Fibroblast of skin of abdomen (primary cell): ENCODE data around the gene GABRB2.

Experiments
- DNase-seq: peaks from one replicate; pipeline ENCODE4 v3.0.0-alpha.2; 2013

The GABRB2 gene

DNA sequence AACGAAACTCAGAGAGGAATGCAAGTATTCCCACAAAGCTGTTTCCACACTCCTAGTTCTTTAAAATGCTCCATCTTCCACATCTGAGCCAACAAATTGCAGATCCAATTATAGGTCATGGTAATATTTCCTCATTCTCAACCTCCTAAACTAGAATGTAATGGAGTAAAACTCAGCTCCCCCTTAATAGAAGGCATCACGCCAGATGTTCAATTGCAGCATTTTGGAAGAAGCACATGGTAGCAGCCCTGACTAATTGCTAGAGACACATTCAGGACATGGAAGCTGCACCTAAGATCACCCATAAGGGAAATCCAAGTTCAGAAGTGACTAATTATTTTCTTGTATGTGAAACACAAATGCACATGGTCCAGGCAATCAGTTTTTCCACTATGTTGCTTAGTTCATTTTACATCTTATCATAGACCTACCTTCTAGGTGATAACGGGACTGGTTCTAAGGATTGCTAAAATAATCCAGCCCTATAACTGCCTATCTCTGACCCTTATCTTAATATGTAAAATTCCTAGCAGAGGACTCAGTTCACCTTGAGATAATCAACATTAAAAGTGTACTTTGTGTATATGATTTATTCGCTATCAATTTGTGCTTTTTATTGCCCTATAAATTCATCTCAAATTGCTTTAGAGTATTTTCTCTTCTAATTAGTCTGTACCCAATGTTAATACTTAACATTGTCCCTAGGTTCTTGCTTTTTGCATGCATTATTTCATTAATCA is 75.1 kb downstream of the GABRB2 start:
- DNase-seq = no peak

DNA sequence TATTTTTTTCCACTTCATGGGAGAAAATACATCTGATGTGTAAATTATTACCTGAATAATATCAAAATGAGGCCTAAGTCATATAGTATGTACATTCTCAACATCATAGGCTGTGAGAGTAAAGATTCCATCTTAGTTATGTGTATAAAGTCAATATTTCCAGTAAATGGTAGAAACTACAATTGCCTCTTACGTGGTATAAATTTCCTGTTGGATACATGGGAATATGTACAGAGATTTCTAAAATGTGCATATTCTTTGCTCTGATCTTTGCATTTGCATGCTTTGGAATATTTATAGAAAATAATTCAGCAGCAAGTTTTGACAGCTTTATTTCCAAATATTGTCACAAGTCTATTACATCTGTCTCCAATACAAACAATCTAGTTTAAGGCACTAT is 78.8 kb downstream of the GABRB2 start:
- no peak for DNase-seq

DNA sequence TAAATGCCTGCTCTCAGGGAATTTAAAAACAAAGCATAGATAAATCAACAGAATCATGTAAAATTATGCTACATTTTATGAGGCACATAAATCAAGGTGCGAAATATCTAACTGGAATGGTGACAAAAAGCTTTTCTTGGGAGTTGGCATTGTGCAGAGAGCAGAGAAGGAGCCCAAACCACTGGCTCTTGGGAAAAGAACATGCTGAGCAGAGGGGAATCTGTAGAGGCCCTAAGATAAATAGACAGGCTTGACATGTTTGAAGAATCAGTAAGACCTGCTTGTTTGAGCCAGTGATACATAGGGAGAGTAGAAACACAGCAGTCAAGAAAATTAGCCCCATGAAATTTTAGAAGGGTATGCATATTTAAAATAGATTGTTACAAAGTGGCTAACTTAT is 85.8 kb downstream of the GABRB2 start:
- DNase-seq = no peak

DNA sequence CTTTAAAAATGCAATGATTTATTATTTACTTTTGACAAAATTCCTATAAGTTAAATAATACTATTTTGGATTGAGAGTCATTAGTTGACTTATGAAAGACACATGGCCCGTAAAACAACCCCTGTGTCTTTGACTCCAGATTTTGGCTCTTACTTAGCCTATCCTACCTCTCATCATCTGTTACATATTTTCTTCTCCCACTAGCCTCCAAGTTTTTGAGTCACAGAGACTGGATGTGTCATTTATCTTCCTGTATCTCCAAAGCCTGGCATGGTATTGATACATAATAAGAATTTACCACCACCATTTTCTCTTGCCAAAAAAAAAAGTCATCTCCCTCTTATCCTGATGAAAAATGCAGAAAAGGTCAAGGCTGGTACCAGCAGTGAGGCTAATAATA is 99.9 kb downstream of the GABRB2 start:
- peak; percentile 4 for DNase-seq

DNA sequence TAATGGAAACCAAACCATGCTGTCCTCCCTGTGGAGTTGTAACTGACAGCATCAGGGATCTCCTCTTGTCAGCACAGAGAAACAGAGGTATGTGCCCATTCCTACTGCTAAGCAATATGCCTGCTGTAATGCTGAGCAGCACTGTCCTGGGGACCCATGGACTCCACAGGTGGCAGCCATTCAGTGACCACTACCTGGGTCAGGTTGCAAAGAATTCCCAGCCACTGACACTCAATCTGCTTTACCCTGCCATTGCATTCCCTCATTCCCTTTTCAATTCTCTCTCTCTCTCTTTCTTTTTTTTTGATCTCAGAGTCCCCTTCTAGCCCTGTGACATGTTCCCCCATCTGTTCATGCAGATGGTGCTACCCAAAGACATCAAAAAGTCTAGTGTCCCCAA is 104.1 kb downstream of the GABRB2 start:
- no peak for DNase-seq

DNA sequence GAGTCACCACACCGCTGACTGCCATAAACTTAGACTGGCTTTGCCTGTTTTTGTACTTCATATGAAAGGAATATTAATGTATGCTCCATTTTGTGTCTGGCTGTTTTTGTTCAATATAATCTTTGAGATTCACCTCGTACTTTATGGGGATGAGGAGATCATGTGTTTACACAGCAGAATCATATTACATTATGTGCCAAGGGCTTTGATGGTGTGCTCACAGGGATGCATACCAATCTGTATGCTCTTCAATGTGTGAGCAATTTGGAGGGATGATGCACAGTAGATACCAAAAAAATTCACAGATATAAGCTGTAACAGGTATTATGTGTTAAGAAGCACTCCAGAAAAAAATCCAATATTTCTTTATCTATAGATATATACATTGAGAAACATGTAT is 113.7 kb downstream of the GABRB2 start:
- DNase-seq = no peak

DNA sequence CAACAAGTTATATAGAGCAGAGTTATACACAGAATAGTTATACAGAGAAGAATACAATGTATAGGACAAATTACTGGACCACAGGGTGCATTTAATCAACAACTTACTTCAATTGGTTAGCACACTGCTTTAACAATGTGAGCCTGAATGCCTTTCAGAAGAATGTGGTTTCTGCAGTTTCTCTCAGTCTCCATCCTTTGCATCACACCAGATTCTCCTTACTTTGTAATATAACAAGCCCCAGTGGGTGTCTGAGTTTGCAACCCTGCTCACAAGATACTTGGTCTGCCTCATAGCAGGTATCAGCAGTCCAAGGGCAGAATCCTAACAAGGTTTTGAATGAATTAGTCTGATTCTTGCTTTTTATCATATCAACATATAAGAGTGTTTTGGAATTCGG is 114.6 kb downstream of the GABRB2 start:
- DNase-seq = no peak

DNA sequence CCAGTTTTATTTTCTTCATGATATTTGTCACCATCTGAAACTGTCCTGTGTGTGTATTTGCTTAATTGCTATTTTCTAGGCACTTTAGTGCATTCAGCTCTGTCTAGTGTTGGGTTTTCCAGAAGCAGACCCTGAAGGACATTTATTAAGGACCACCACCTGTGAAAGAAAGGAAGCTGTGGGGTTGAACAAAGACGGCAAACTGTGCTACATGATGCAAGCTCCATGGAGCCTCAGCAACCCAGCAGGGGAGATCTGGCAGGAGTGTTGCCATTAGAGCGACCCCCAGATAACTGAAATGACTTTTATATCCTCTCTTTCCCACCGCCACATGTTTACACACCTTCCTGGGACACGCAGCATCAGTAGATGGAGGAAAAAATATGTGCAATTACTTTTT is 125.5 kb downstream of the GABRB2 start:
- DNase-seq = no peak

DNA sequence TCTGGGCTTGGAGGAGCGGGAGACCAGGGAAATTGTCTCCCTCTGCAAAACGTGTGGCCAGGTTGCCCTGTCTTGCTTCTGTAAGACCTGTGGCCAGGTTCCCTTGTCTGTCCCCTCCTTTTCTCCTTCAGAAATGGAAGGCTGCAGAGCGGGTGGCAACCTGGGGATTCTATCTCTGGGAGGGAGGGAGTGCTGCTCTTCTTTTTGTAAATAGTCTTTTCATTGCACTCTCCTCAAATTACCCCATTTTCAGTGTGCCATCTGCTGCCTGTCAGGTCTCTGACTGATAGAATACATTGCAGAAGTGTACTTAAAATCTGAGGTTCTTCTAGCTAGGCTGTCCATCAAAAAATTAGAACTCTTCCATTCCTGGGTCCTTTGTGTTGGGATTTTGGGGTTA is 126.0 kb downstream of the GABRB2 start:
- DNase-seq = no peak

DNA sequence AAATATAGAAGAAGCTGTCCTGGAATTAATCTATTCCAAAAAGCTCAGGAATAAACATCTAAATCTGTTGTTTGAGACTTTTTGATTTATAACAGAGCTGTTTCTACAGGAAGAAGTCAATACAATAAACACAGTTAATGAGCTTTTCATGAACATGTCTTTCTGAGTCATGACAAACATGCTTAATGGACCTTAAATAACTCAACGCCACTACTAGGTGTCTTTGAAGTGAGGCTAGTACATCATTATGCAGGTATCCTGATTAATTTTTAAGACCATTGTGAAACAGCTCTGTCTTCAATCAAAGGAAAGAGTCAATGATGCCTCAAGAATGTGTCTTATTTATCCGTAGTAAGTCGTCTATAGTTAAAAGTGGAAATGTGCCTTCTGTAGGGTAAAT is 131.6 kb downstream of the GABRB2 start:
- no peak for DNase-seq

DNA sequence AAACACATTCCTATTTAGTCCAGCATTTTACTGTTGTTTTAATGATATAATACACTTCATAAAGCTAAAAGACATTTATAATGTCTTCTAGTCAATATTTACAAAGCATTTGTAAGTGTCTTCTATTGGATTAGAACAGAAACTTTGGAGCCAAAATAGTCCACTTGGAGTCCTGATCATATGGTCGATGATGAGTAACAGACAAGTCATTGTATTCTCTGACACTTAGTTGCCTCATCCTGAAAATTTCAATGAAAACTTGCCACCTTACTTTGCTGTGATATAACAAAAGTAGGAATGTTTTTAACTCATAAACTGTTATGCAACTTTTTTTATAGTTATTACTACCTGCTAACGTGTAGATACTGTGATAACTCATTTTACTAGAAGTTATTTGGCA is 132.5 kb downstream of the GABRB2 start:
- DNase-seq = no peak

DNA sequence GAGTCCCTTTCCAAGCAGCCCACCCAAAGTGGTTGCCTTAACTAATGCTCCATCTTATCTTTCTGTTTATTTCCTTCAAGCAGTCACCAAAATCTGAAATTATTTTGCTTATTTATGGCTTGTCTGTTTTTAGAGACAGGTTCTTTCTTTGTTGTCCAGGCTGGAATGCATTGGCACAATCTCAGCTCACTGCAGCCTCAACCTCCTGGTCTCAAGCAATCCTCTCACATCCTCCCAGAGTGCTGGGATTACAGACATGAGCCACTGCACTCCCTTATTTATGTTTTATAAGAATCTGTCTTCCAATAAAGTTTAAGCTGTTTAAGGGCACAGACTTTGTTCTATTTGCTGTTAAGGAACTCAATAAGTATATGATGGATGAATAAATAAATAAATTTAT is 133.7 kb downstream of the GABRB2 start:
- no peak for DNase-seq

DNA sequence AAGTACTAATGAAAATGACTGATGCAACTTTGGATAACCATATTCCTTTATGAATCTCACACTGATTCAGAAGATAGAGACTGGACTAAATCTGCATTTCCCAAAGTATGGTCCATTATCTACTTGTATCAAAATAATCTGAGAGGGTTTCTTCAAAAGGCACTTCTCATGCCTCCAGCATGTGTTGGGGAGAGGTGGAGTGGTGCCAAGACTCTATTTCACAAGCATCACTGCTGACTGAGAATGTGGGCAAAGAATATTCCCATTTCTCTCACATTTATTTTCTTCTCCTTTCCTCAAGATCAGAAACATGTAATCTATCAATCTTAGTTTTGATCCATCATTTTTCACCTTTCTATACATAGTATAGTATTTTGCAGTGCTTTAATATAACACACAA is 135.4 kb downstream of the GABRB2 start:
- DNase-seq = no peak

DNA sequence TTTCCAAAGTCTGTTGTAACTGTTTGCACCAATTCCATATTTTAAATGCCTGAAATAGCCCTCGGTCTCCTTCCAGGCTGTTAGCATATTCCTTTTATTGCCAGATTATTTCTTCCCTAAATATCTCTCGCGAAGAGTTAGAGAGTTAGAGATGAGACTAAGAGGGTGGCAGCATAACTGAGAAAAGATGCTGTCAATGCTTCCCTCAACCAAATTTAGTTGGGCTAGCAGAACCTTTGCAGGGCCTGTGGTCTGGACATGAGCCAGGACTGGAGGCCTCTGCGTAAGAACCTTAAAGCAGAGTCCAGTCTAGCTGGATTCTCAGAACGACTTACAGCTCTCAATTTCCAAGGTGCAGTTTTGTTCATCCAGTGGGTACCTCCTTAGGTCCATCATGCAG is 135.9 kb downstream of the GABRB2 start:
- no peak for DNase-seq

DNA sequence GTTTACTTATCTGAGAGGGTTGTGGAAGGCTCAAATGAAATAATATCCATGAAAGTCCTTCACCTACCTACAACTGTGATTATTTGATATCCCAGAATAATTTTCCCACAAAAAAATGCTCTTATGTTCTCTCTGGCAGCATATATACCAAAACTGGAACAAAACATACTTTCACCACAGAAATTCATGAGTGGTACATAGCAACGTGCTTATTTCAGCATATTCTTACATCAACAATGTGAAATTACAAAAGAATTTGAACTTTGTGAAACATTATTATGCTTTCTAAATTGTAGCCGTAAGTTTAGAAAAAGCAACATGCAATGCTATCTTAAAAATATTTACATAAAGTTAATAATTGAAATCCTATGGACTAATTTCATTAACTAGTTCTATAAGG is 137.1 kb downstream of the GABRB2 start:
- no peak for DNase-seq

DNA sequence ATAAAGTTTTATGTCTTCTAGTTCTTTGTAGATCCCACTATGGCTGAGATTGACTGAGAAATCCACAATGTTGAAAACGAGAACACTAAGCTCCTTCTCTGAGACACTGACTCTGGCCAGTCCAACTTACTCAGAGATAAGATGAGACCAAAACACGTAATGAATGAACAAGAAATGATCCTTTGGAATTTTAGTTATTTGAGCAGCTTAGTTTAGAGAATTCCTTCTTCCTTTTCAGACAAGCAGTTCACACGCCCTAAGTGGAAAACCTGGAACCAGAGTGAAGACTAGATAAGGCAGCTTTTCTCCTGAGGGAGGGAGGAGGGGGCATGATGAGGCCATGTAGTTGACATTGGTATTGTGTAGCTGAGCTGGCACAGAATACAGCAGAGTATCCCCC is 139.6 kb downstream of the GABRB2 start:
- DNase-seq = peak; percentile 9

DNA sequence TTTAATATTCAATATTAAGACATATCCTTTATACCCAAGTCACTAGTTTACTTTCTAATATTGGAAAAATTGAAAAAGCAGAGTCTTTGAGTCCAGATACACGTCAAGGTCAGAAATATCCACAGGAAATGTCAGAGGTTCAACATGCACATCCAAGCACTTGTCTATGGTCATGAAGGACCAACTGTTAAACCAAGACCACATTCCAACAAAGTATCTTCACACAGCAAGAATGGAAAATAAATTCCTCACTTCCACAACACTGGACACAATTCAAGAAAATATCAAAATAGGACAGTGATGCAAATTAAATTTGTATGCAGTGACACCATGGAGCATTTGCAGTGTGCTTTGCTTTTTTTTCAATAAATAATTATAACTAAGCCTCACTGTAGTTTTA is 142.5 kb downstream of the GABRB2 start:
- no peak for DNase-seq

DNA sequence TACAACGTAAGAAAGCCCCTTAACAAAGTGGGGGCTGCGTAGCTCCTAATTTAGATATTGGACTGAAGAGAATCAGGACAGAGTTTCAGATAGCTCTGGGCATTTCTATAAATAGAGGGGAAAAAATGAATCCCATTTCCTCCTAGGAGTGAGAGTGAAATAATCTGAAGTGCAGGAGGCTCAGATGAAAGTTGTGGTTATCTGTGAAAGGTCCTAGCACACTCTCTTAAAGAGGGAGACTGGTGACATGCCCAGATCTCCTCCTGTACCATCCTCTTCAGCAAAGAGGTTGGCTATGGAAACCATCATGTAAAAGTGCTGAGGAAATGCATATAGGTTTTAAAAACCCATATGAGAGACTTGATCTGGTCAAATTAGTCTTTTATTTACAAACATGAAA is 143.4 kb downstream of the GABRB2 start:
- no peak for DNase-seq

DNA sequence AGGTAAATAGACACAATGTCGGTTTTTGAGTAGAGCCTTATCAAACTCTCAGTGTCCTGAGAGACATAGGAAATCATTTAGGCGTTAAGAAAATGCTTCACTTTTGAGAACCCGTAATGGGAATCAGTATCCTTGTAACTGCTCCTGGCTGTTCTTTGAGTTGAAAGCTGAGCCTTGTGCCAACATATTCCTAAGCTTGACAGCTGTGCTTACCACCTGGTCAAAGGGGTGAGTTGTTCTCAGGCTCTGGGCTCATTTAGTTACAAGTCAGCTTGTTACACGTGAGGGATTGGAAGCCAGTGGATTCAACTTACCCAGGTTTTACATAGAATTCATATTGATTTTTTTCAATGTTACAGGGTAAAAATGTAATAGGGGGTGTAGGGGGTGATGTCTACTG is 145.9 kb downstream of the GABRB2 start:
- DNase-seq = no peak

DNA sequence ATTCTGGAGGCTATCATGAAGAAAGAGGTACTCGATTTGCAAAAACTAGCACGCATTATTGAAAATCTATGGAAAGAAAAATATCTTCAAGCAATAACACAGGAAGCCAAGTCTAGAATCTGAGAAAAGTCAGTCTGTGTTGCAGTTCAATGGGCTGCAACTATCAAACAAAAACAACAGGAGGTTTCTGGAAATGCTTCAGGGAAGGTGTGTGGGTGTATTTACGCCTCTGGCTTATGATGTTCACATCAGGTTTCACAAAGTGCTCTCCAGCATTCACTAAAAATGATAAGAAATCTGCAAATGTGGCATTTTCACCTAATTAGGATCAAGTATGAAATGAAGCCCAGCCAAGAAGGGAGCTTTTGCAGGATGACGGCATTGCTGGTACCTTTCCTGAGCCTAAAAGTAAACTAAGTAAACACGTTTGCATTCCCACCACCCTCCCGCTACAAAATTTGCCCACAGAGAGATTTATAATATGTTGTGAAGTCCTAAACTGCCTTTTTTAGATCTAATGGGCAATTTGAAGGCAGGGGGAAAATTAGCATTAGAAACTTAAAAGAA is 146.4 kb downstream of the GABRB2 start:
- DNase-seq = no peak

DNA sequence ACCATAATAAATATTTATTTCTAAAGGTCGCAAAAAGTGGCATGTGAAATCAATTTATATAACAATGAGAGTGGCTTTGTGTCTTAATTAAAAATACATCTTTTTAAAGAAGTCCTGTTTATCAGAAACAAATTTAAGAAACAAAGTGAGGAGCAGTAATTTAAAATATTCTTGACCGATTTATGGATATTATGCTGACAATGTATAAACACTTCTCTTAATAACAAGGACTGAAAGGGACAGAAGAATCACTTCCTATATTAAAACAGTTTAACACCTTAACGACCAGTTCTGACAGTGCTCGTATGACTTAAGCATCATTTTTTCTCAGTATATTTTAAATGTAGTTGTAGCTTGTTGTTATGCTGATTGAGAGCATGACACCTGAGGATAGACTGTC is 149.1 kb downstream of the GABRB2 start:
- DNase-seq = no peak

DNA sequence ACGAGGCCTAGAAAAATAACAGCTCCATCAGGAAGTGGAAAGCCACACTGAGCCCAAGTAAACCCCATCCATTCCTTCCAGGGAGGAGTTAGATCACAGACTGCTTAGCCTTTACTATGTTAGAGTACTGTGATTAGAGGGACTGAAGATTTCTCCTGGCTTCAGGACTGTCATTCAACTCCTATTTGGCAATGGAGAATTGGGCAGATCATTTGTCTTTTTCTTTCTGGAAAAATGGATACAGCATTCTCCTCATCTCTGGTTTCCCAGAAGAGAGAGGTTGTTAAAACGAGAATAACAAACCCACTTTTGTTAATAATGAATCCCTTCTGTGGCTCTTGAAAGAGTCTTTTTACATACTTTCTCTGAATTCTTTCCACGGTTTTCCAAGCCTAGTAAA is 150.4 kb downstream of the GABRB2 start:
- no peak for DNase-seq

DNA sequence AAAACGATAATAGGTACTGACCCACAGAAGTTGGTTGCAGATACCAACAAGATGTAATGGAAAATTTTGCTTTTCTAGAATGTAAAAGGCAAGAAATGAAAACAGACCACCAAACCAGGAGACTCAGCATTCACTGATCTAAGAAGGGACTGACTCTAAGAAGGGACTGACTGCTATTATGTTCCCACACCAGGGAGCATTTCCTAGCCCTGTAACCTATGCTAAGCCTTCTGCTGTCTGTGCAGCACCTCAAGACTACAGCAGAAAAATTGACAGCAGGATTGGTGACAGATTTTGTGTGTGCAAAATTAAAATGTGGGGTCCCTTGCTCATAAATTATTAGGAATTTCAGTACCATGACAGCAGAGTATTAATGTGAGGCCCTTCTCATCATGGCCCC is 154.8 kb downstream of the GABRB2 start:
- no peak for DNase-seq

DNA sequence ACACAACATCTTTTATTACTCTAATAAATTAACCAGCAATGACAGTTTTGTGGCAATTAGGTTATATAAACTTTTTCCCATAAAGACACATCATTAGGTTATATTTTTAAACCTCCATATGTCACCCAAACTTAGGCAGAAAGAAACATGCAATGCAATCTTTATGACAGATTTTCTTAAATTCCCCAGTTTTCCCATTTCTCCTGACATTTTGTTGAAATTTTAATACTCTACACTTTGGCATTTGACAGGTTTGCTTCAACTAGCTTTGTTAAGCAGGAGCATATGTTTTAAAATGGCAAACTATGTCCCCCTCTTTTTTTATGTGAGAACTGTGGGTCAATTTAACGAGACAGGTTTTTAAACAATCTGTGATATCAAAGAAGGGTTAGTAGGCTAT is 155.5 kb downstream of the GABRB2 start:
- DNase-seq = no peak

DNA sequence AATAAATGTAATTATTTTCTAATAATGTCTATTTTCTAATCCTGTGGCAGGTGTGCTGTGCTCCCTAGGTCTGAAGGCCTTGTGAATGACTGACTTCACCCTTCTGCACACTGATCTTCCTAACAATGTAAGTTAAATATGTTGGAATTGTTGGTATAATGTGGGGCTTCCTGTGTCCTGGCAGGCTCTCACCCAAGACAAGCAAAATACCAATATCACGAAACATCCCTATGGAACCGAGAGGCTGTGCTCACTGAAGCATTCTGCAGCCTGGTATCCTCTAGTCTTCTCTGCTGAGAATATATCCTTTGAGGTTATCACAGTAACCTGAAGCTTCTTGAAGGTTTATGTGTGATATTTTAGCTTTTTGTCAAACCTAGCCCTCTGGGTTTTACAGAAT is 159.4 kb downstream of the GABRB2 start:
- DNase-seq = no peak
